ENCODE results near the gene TROAP.
"Not testable (repeated sequence)": the region's sequence is repeated elsewhere in the genome, so short reads cannot be mapped to it uniquely, and the experiment has no call there.

Gene TROAP

GRCh38 chr12:49332441-49332861 lies 9.4 kb downstream of the TROAP start:
- TF ChIP-seq CTCF (IDR thresholded peaks at IDR 0.05; ENCODE audit: insufficient read depth, low read length, missing control alignments): no peak
- ChIA-PET POLR2A (no interaction called here), CTCF (interaction anchor here (0.7 to 12.8 kb wide), 36 partner anchors 9 to 385 kb away, joined by 3 to 424 read pairs (median 6); partner anchors contain the start of genes DNAJC22, PRPH and TROAP)
- H3K4me3 ChIP-seq (ENCODE audit: low read depth, low read length): no peak overlapping the region
- no peak for DNase-seq (ENCODE audit: low read depth, low spot score)

- no peak for DNase-seq (ENCODE audit: low read depth, low spot score)
- POLR2A ChIA-PET: no interaction called here
- H3K4me3 ChIP-seq (ENCODE audit: low read depth, low read length): peak overlapping the region; percentile 18; the same call in 1 of the 2 replicates
- CTCF ChIA-PET: interaction anchor here (0.7 to 12.8 kb wide), 12 partner anchors 9 to 255 kb away, joined by 3 to 424 read pairs (median 16); partner anchors contain the start of genes DNAJC22 and TROAP
- no peak for TF ChIP-seq CTCF (IDR thresholded peaks at IDR 0.05; ENCODE audit: insufficient read depth, low read length, missing control alignments)
These were observed 9.9 kb downstream of the TROAP start for GRCh38 chr12:49332891-49333371.

- DNase-seq (ENCODE audit: low read depth, low spot score); POLR2A ChIA-PET; H3K4me3 ChIP-seq (ENCODE audit: low read depth, low read length): not testable (repeated sequence)
- CTCF ChIA-PET: interaction anchor here (0.7 to 12.8 kb wide), 8 partner anchors 9 to 247 kb away, joined by 3 to 424 read pairs (median 100); partner anchors contain the start of genes DNAJC22 and TROAP
These were observed 10.7 kb downstream of the TROAP start for GRCh38 chr12:49333778-49334177.

GRCh38 chr12:49334226-49334625 lies 11.2 kb downstream of the TROAP start:
- no peak overlapping the region for H3K4me3 ChIP-seq (ENCODE audit: low read depth, low read length)
- no peak for DNase-seq (ENCODE audit: low read depth, low spot score)
- POLR2A ChIA-PET: no interaction called here
- no peak for TF ChIP-seq CTCF (IDR thresholded peaks at IDR 0.05; ENCODE audit: insufficient read depth, low read length, missing control alignments)
- CTCF ChIA-PET: interaction anchor here (1.0 to 12.8 kb wide), 6 partner anchors 8 to 180 kb away, joined by 3 to 424 read pairs (median 60); partner anchors contain the start of genes DNAJC22 and TROAP

GRCh38 chr12:49334681-49335080 lies 11.6 kb downstream of the TROAP start:
- POLR2A ChIA-PET: no interaction called here
- H3K4me3 ChIP-seq (ENCODE audit: low read depth, low read length): no peak overlapping the region
- TF ChIP-seq CTCF (IDR thresholded peaks at IDR 0.05; ENCODE audit: insufficient read depth, low read length, missing control alignments): no peak
- CTCF ChIA-PET: interaction anchor here (1.0 to 12.8 kb wide), 9 partner anchors 8 to 247 kb away, joined by 3 to 424 read pairs (median 13); partner anchors contain the start of genes DNAJC22 and TROAP
- no peak for DNase-seq (ENCODE audit: low read depth, low spot score)

GRCh38 chr12:49335118-49335954 lies 12.3 kb downstream of the TROAP start:
- CTCF ChIA-PET: interaction anchor here (1.0 to 12.8 kb wide), 11 partner anchors 7 to 246 kb away, joined by 3 to 424 read pairs (median 13); partner anchors contain the start of genes DNAJC22 and TROAP

More at GRCh38 chr12:49335118-49335954, 12.3 kb downstream of the TROAP start:
- DNase-seq (ENCODE audit: low read depth, low spot score): no peak
- H3K4me3 ChIP-seq (ENCODE audit: low read depth, low read length): no peak overlapping the region
- no peak for TF ChIP-seq CTCF (IDR thresholded peaks at IDR 0.05; ENCODE audit: insufficient read depth, low read length, missing control alignments)
- POLR2A ChIA-PET: interaction anchor here (1.0 kb wide), 1 partner anchor 13 kb away, joined by 3 read pairs; the partner anchor contains the start of gene TROAP

Measured in AG04449 (cell line).